ENCODE data around the gene UBXN6.

Gene UBXN6

DNA sequence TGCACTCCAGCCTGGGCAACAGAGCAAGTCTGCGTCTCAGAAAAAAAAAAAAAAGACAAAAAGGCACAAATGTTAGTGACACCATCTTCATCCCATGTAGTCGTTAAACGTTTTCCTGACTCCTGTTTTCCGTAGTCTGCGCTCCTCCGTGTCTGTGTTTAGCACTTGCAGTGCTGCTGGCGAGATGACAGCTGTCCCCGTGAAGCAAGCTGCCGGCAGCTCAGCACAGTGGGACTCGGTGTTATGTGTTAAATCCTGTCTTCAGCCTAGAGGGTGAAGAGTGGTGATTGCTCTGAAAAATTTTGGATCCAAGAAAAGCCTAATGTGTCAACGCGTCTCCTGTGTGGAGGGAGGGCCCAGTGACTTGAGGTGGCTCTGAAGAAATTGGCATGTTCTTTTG, 18.4 kb downstream of the UBXN6 start:
- H3K36me3 ChIP-seq (ENCODE audit: low read length) = peaks cover 4% of the 10 kb centered on the region; the same call in 1 of the 2 replicates
- no peaks in the 10 kb centered on the region for H3F3A ChIP-seq (ENCODE audit: insufficient read depth)
- no peak overlapping the region for H3K9ac ChIP-seq (ENCODE audit: low read length)
- H3K79me2 ChIP-seq (ENCODE audit: insufficient read depth, low read length) = peaks cover 11% of the 10 kb centered on the region; the same call in 1 of the 2 replicates
- H3K4me2 ChIP-seq (ENCODE audit: low read depth, low read length, poor library complexity, severe bottlenecking) = no peak overlapping the region
- no peaks in the 10 kb centered on the region for H3K9me3 ChIP-seq (ENCODE audit: insufficient read depth, low read length)
- H3K4me3 ChIP-seq (ENCODE audit: insufficient read depth, low read length, poor library complexity, severe bottlenecking) = no peak overlapping the region
- no peaks in the 10 kb centered on the region for H4K20me1 ChIP-seq (ENCODE audit: low read depth, low read length)
- H3K27me3 ChIP-seq (ENCODE audit: low read length) = no peaks in the 10 kb centered on the region
- no peak for TF ChIP-seq EZH2phosphoT487 (conservative IDR thresholded peaks at IDR 0.05; ENCODE audit: low read length)
- TF ChIP-seq, protein P1, sequence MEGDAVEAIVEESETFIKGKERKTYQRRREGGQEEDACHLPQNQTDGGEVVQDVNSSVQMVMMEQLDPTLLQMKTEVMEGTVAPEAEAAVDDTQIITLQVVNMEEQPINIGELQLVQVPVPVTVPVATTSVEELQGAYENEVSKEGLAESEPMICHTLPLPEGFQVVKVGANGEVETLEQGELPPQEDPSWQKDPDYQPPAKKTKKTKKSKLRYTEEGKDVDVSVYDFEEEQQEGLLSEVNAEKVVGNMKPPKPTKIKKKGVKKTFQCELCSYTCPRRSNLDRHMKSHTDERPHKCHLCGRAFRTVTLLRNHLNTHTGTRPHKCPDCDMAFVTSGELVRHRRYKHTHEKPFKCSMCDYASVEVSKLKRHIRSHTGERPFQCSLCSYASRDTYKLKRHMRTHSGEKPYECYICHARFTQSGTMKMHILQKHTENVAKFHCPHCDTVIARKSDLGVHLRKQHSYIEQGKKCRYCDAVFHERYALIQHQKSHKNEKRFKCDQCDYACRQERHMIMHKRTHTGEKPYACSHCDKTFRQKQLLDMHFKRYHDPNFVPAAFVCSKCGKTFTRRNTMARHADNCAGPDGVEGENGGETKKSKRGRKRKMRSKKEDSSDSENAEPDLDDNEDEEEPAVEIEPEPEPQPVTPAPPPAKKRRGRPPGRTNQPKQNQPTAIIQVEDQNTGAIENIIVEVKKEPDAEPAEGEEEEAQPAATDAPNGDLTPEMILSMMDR (IDR thresholded peaks at IDR 0.05; ENCODE audit: insufficient read depth, low read length, poor library complexity, severe bottlenecking) = no peak
- H3K27ac ChIP-seq (ENCODE audit: low read depth, low read length) = no peak overlapping the region
- no peak overlapping the region for H2AFZ ChIP-seq (ENCODE audit: low read depth, low read length, severe bottlenecking)
- no peaks in the 10 kb centered on the region for H3K9me2 ChIP-seq (replicated peaks; ENCODE audit: insufficient read depth, low read length)

DNA sequence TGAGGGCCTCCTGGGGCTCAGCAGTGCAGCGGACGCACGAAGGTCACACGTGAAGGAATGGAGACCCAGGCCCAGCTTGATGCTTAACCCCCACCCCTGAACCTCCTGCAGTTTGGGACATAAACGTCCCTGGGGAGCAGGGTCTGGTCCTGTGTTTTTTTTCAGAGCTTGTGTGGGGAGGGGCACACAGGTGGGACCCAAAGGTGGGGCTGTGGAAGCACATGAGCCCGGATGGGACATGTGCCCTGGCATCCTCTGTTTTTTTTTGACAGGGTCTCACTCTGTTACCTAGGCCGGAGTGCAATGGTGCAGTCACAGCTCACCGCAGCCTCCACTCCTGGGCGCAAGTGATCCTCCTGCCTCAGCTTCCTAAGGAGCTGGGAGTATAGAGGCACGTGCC, 20.5 kb downstream of the UBXN6 start:
- H4K20me1 ChIP-seq (ENCODE audit: low read depth, low read length) = no peaks in the 10 kb centered on the region
- H2AFZ ChIP-seq (ENCODE audit: low read depth, low read length, severe bottlenecking) = no peak overlapping the region
- no peak overlapping the region for H3K4me2 ChIP-seq (ENCODE audit: low read depth, low read length, poor library complexity, severe bottlenecking)
- no peak for TF ChIP-seq EZH2phosphoT487 (conservative IDR thresholded peaks at IDR 0.05; ENCODE audit: low read length)
- TF ChIP-seq, protein P1 (IDR thresholded peaks at IDR 0.05; ENCODE audit: insufficient read depth, low read length, poor library complexity, severe bottlenecking) = no peak
- no peak overlapping the region for H3K4me3 ChIP-seq (ENCODE audit: insufficient read depth, low read length, poor library complexity, severe bottlenecking)
- H3K27me3 ChIP-seq (ENCODE audit: low read length) = no peaks in the 10 kb centered on the region
- peaks cover 11% of the 10 kb centered on the region; the same call in 1 of the 2 replicates for H3K79me2 ChIP-seq (ENCODE audit: insufficient read depth, low read length)
- no peak overlapping the region for H3K9ac ChIP-seq (ENCODE audit: low read length)
- no peaks in the 10 kb centered on the region for H3F3A ChIP-seq (ENCODE audit: insufficient read depth)
- no peaks in the 10 kb centered on the region for H3K9me2 ChIP-seq (replicated peaks; ENCODE audit: insufficient read depth, low read length)
- H3K9me3 ChIP-seq (ENCODE audit: insufficient read depth, low read length) = no peaks in the 10 kb centered on the region
- H3K36me3 ChIP-seq (ENCODE audit: low read length) = peaks cover 4% of the 10 kb centered on the region; the same call in 1 of the 2 replicates
- no peak overlapping the region for H3K27ac ChIP-seq (ENCODE audit: low read depth, low read length)

DNA sequence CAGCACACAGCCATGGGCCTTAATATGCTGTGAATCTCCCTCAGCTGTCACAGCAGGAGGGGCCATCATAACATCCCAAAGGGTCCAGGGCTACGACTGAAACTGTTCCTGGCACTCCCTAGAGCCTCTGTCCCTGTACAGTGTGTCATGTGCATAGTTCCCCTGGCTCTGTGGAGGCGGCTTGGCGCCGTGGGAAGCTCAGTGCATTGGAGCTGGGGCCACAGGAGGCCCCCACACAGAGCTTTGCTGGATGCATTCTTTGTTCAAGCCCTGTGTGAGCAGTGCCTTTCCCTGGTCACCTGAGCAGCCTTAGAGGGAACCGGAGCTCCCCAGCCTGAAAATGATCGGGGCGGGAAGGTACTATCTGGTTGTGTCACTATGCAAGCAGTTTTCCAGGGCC, 21.4 kb downstream of the UBXN6 start:
- Histone ChIP-seq H3K27me3 (ENCODE audit: low read length) (no peaks in the 10 kb centered on the region), H3F3A (ENCODE audit: insufficient read depth) (no peaks in the 10 kb centered on the region), H3K4me2 (ENCODE audit: low read depth, low read length, poor library complexity, severe bottlenecking) (no peak overlapping the region), H3K36me3 (ENCODE audit: low read length) (peaks cover 4% of the 10 kb centered on the region; the same call in 1 of the 2 replicates), H3K9me2 (replicated peaks; ENCODE audit: insufficient read depth, low read length) (no peaks in the 10 kb centered on the region), H2AFZ (ENCODE audit: low read depth, low read length, severe bottlenecking) (no peak overlapping the region), H3K27ac (ENCODE audit: low read depth, low read length) (no peak overlapping the region), H3K9me3 (ENCODE audit: insufficient read depth, low read length) (no peaks in the 10 kb centered on the region), H3K9ac (ENCODE audit: low read length) (no peak overlapping the region), H4K20me1 (ENCODE audit: low read depth, low read length) (no peaks in the 10 kb centered on the region), H3K4me3 (ENCODE audit: insufficient read depth, low read length, poor library complexity, severe bottlenecking) (no peak overlapping the region), H3K79me2 (ENCODE audit: insufficient read depth, low read length) (peaks cover 11% of the 10 kb centered on the region; the same call in 1 of the 2 replicates)
- TF ChIP-seq, protein P1 (IDR thresholded peaks at IDR 0.05; ENCODE audit: insufficient read depth, low read length, poor library complexity, severe bottlenecking) = no peak
